LHCN-M2 (cell line): ENCODE measurements around the gene EEFSEC. TPM values are rescaled to one million over a fixed set of nuclear protein-coding genes. Genes with fewer than 3 reads are reported as not detected.

Experiments
- DNase-seq: peaks from one replicate; pipeline ENCODE4 v3.0.0-alpha.2; 2012; ENCODE audit warnings: low read depth
- total RNA-seq: library from RNA; depleted of rRNA; stranded (reverse); fragments of >200 nt; gene quantifications from 2 replicates; pipeline ENCODE4 v1.2.3, GENCODE V29; 2014

The EEFSEC gene
- total RNA-seq, 1 experiment from 2014 or later: 7.9 TPM

DNA sequence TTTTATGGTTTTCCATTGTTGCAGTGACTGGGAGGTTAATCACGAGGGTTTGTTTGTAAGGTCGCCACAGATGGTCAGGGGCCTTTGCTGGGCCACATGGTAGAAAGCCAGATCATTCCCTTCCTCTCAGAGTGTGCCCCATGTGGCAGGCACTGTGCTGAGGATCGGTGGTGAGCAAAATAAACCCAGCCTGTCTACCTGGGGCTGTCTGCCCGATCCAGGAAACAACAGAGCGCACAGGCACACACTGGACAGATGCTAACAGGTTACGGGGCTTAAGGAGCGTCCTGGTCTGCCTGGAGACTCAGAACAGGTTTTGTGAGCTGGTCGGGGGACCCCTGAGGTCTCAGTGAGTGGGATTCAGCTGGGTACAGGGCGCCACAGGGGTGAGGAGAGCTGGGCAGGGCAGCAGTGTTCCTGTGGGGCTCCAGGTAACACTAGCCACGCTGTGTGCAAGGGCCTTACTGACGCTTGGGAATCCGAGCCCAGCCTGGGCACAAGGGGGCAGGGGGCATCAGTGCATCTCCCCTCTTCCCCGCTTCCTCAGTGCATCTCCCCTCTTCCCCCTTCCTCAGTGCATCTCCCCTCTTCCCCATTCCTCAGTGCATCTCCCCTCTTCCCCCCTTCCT is 177.0 kb downstream of the EEFSEC start:
- no peak for DNase-seq

DNA sequence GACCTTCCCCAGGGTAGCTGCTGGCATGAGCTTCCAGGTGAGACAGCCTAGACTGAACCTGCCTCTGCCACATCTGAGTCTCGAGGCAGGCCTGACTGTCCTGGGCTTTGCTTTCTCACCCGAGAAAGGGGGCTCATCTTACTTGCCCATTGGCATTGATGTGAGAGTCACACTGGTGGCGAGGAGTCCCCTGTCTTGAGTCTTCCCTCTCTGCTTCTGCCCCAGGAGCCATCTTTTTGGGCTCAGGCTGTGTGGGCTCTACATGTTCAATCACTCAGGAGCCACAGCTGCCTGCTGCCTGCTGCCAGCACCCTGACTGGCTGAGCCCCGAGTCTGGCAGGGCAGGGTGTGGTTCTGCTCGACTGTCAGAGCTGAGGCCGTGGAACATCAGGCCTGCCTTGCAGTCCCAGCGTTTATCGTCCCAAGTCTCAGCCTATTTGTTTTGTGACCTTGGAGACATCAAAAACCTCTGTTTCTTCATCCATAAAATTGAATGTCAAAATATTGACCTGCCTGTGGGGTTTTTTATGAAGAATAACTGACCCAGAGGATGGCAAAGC is 180.9 kb downstream of the EEFSEC start:
- no peak for DNase-seq

DNA sequence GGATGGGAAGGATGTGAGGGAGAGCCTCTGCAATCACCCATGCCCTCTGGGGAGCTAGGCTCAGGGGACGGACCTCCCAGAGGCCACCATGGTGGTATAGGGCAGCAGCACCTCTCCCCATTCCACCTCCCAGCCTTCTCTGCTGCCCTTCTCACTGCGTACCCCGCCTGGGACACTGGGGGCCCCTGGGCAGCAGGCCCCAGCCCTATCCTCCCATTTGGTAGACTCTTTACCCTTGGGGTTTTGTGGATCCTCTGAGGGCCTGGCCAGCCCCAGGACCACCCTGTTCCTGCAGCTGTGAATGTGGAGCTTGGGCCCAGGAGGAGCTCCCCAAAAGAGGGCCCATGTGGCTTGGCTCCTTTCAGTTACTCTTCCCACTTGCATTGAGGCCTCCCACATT is 181.5 kb downstream of the EEFSEC start:
- no peak for DNase-seq

DNA sequence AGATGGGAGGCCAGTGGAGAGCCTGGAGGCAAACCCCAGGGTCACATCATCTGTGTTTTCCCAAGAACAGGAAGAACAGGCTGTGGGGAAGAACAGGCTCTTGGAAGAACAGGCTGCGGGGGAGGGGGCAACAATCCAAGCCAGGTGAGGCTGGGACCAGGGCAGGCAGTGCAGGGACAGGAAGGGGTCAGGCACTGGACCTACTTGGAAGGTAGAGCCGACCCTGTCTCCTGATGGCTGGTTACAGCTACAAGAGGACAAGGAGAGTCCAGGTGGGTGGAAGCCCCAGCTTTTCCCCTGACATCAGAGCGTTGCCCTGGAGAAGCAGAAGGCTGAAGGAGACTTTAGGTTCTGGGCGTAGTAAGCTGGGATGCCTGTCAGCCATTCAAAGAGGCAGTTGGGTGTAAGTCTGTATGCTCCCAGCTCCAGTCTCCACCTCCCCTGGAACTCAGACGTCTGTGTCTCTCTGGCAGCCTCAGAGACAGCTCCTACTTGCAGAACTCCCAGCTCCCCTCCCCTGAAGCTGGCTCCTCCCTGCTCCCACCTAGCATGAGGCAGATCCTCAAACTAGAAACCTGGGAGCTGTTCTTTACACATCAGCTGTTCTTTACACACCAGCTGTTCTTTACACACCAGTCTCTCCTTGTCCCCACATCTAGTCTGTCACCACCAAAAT is 182.5 kb downstream of the EEFSEC start:
- DNase-seq: peak; percentile 1

DNA sequence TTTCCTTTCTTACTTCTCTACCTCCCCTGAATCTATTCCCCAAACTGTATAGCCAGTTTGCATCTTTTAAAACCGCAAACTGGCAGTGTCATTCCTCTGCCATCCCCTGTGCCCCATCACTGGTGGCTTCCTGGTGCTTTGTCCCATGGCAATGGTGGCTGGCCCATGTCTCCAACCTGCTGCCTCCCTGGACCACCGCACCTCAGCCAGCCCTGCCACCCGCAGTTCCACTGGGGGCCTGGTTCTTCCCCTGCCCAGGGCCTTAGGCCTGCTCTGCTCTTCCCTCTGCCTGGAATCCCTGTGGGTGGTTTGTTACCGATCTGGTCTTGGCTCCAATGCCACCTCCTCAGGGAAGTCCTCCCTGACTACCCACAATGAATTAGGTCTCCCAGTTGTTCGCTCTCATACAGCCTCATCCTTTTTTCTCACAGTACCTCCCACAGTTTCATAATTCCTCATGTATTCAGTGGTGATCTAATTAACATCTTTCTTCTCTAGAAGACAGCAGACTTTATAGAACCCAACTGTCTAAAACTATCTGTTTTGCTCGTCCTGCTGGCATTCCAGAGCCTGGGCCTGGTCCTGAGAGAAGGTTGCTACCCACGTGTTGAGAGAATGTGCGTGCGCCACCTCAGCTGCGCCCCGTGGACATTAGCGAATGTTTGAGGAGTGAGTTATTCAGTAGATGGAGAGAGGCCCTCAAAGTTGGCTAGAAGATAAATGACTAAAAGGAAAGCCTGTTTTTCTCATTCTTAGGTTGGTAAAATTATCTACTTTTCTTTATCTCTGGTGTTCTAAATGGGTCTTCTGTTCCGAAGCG is 183.3 kb downstream of the EEFSEC start:
- DNase-seq: no peak

DNA sequence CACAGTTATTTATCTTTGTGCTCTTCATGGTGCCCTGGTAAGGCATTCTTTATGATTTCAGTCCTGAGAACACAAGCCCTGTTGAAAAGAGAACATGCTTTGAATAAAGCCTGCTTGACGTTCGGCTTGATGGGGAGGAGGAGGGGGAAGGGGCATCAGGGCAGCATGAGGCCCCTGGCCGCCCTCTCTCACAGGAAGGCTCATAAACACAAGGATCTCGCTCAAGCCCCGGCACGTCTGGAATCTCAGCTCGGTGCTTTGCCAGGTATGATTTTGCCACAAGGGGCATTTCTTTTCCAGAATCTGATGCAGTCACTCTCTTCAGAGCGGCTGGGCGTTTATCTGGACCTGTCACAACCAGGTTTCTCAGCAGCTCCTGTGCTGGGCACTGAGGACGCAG is 184.0 kb downstream of the EEFSEC start:
- no peak for DNase-seq

DNA sequence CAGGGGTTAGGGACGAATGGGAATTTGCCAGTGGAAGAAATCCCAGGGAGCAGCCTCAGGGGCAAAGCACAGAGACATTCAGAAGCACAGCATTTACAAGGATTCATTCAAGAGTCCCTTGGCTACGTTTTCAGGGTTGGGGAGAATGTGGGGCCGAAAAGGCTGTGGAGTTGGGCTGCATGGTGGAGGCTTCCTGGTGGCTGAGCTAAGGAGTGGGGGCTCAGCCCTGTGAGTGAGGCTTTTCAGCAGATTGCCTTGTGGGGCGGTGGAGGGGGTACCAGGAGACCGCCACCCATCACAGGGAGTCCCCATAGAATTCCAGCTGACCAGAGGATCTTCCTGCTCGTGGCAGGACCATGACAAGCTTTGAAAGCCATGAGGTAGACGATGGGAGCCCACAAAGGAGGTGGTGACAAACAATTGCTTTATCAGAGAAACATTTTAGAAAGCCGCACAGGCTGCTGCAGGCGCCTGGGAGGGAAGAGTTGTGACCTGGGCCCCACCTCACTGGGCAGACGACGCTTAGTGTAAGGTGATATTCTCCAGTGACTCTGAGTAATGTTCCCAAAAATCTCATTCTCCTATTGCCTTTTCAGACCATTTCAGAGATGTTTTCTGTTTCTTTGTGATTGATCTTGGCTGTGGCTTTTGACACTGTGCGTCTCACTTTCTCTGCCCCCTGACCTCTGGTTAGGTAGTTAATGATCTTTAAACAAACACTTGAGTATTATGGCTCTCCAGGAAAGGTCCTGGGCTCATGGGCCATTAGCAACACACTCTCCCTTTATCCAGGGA is 185.5 kb downstream of the EEFSEC start:
- DNase-seq: no peak

DNA sequence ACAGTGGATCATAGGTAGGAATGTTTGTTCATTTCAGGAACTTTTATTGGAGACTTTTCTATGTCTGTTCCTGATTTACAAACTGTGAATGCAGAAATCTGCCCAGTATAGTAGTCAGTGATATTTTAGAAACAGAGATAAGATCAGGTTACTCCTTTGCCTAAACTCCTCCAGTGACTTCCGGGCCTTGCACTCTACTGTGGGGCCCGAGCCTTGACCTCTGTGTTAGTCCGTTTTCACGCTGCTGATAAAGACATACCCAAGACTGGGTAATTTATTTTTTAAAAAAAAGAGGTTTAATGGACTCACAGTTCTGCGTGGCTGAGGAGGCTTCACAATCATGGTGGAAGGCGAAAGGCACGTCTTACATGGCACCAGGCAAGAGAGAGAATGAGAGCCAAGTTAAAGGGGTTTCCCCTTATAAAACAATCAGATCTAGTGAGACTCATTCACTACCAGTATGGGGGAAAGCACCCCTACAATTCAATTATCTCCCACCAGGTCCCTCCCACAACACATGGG is 186.3 kb downstream of the EEFSEC start:
- no peak for DNase-seq

DNA sequence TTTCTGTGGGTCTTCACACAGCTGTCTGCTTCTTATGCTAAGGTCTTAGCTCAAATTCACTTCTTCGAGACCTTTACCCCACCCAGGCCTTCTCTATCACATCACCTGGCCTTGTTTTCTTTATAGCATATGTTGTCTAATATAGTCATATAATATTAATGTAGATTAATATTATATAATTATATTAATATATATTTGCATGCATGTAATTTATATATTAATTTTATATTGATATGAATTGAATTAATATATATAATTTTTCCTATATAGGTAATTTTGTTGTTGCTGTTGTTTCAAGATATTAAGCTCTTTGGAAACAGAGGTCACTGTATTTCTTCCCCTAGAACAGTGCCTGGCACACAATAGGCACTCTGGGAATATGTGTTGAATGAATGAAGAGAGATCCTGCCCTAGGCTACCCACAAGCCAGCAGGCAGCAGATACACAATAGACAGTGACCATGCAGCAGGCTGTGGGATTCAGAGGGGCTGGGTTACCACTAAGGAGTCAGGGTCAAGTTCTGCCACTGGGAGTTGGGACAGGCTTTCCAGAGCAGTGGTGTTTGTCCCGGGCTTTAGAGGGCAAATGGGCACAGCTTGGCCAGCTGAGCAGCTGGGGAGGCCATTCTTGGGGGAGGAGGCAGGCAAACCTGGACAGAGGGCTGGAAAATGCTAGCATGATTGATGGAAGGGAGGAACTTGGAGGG is 187.1 kb downstream of the EEFSEC start:
- DNase-seq: no peak

DNA sequence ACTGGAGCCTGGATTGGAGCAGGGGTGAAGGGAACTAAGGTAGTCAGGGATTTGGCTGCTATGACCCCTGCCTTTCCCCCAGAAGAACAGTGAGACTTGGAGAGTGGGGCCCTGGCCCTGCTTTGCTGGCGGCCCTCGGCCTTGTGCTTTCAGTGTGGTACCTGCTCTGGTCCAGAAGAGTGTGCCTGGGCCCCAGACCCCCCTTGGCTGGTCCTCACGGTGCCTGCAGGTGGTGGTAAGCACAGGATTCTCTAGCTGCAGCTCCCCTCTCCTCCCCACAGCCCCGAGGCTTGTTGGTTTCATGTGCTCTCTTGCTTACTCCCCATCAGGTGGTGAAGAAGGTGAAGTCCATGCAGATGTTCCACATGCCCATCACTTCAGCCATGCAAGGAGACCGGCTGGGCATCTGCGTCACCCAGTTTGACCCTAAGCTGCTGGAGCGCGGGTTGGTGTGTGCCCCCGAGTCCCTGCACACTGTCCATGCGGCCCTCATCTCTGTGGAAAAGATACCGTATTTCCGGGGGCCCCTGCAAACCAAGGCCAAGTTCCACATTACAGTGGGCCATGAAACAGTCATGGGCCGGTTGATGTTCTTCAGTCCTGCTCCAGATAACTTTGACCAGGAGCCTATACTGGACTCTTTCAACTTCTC is 187.7 kb downstream of the EEFSEC start:
- DNase-seq: no peak

DNA sequence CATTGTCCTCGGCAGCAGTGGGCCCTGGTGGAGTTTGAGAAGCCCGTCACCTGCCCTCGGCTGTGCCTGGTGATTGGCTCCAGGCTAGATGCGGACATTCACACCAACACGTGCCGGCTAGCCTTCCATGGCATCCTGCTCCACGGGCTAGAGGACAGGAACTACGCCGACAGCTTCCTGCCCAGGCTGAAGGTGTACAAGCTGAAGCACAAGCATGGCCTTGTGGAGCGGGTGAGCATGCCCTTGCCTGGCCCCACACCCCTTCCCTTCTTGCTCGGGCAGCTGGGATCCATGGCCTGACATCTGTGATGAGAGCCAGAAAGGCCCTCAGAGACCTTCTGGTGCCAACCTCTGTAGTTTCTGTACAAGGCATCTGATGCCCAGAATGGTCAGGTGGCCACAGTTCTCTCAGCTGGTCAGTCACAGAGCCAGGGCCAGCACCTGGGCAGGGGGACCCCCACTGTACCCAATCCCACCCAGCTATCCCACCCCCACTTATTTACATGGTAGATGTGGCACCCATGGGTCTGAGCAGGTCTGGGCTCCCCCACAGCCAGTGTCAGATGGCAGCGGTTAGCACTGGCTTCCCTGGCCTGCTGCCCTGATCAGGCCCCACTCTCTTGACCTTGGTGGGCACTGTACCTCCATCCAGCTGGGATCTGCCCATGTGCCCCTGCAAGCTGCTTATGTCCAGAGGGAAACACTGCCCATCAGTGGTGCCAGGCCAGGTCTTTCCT is 188.5 kb downstream of the EEFSEC start:
- DNase-seq: no peak

DNA sequence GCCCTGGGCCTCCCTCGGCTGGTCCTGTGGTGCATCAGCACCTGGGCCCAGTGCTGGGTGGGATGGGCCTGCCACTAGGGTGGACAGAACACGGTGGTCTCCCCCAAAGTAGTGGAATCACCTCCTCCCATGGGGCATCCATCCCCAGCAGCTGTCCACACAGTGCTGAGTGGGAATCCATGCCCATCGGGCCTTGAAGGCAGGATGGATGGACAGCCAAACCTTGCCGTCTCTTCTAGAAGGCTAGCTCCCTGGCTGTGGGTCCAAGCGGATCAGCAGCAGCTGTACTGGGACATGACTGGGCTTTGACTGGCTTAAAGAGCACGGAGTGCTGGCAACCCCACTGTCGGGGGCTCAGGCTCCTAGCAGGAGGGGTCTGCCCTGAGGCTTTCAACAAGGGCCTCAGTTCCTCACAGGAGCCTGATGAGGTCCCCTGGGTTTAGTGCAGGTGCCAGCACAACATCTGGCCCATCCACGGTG is 189.5 kb downstream of the EEFSEC start:
- DNase-seq: no peak

DNA sequence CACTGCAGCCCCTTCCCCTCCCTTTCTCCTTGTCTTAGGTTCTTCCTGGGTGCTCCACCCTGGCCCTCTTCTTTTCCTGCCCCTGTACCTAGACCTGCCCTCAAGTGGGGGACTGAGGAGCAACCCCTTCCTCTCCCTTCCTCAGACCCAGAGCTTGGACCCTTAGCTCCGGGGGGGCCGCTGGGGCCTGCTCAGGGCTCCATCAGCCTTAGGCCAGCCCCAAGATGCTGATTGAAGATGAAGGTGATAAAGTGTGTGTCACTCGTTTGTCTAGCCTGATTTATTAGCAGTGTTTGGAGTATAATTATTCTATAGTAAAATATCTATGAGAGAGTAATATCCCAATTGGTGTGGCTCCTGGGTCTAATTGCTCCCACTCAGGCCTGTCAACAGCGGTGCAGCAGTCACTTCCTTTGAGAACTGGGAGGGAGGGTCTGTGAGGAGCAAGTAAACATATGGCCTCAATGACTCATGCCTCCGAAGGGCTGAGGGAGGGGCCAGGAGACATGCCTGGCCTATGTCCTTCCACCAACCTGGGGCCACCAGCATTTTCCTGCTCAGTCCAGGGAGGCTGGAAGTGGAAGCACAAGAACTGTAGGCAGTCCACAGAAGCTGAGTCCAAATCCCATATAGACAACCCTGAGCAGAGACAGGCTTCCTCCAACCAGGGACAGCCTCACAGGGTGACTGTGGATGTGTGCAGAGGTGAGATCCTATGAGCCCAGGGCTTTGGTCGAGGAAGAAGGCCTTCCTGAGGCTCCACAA is 190.2 kb downstream of the EEFSEC start:
- DNase-seq: peak; percentile 37

DNA sequence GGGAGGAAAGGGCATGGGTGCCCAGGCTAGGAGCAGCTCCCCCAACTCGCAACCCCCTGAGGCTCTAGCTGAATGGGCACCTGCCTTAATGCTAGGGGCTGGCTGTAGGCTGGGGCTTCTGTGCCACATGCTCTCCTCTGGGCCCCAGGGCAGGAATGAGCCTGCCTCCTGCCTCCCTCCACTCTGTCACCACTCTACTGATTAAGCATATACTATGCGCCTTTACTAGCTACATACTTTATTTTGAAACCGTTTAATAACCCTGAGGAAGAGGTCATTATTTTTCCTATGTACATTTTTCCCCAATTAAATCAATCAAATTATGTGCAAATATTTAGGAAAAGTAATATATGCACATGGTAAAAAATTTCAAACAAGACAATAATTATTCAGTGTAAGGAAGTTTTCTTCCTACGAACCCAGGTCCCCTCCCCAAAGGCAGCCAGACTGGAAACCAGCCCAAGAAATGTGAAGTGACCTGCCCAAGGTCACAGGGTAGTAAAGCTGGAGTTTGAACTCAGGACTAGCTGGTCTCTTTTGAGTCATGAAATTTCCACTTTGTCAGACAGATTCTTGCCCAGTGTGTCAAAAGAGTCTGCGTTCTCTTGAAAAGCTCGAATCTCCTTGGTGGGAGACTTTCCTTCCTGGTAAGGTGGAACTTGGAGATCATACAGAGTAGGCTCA is 190.9 kb downstream of the EEFSEC start:
- no peak for DNase-seq

DNA sequence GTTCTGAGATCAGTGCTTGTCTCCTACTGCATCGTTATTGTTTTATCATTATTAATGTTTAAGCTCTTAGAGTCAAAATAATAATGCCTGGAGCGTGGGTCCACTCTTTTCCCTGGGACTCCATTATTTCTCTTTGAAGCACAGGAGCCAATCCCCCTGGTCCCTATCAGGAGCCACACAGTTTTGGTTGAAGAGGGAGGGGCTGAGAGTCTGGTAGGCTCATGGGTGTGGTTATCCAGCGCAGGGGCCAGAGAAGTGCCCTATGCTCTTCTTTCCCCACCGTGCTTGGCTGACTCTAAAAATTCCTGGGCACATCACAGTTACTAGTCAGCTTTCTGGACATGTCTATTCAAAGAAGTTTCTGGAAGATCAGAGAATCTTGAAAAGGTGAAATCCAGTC is 191.9 kb downstream of the EEFSEC start:
- DNase-seq: no peak

DNA sequence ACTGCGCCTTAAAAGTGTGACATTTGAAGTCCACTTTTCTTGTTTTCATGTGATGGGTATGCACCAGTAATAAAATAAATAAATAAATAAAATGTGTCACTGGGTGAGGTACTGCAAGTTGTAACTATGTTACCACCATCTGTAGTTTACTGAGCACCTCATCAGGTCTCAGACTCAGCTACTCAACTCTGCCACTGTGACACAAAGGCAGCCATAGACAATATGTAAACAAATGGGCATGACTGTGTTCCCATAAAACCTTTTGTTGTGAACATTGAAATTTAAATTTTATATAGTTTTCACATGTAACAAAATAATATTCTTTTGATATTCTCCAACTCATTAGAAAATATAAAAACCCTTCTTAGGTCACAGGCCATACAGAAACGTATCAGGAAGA is 193.3 kb downstream of the EEFSEC start:
- DNase-seq: no peak

DNA sequence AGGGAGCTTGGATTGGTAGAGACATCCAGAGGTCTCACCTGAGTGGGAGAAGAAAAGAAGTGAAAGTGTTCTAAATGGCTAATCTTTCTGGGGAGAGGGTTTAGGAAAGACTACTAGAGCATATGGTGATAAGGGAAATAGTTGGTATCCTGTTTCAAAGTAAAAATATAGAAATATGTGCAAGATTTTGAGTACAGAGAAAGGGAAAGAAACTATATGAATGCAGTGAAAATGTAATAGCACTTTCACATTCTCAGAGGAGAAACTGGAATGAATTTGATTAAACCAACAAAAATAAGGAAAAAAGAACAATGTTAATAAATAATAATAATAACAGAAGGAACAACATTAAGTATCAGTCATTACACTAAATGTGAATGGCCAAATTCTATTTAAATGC is 194.0 kb downstream of the EEFSEC start:
- no peak for DNase-seq

DNA sequence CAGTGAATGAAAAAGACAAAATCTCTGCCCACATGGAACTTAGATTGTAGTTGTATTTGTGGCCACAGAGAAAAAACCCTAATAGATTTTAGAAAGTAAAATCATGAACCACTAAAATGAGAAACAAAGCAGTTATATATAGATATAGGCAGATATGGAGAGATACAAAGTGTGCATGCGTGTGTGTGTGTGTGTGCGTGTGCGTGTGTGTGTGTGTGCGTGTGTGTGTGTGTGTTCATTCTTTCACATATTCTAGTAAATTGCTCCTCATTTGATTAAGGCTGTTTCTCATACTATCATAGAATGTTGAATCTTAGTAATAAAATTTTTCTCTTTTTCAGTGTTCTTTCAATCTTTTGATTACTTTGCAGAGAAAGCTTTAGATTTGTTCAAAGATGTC is 194.8 kb downstream of the EEFSEC start:
- no peak for DNase-seq
